Psoas muscle (tissue), 8 donors: ENCODE data around the gene LY9. TPM values are rescaled to one million over a fixed set of nuclear protein-coding genes. Genes with fewer than 3 reads are reported as not detected.

Experiments used
- ATAC-seq, 4 donors: fragments of 200-7000 bp; cut with Tn5 transposase; one replicate each; pipeline ENCODE4 v1.9.1; 2020; ENCODE audit warnings: moderate library complexity in 3 of 4, mild to moderate bottlenecking in 2 of 4
- DNase-seq, 2 donors: peaks; one replicate each; pipeline ENCODE4 v3.0.0-alpha.2; 2020
- H3K27ac ChIP-seq: fragments of 200-600 bp; one replicate; pipeline ENCODE4 v1.8.0; 2022
- H3K27me3 ChIP-seq, 3 donors: fragments of 200-600 bp in 1 of 3; one replicate each; pipeline versions ENCODE4 v1.6.1 to v1.8.0; 2013 to 2022; ENCODE audit warnings: low read length in 2 of 3, mild to moderate bottlenecking in 2 of 3, moderate library complexity in 1 of 3; ENCODE audit not compliant: insufficient read depth in 3 of 3
- H3K36me3 ChIP-seq, 2 donors: fragments of 200-600 bp in 1 of 2; one replicate each; pipeline versions ENCODE4 v1.6.1 to v1.8.0; 2013 to 2022; ENCODE audit warnings: low read depth in 1 of 2, mild to moderate bottlenecking in 1 of 2, moderate library complexity in 1 of 2; ENCODE audit not compliant: insufficient read depth in 1 of 2
- H3K4me1 ChIP-seq: fragments of 200-600 bp; one replicate; pipeline ENCODE4 v1.8.0; 2022
- H3K4me3 ChIP-seq: fragments of 200-600 bp; one replicate; pipeline ENCODE4 v1.8.0; 2022; ENCODE audit warnings: mild to moderate bottlenecking
- H3K9me3 ChIP-seq: fragments of 200-600 bp; one replicate; pipeline ENCODE4 v1.8.0; 2022
- CTCF ChIP-seq: fragments of 200-600 bp; IDR thresholded peaks from one replicate; pipeline ENCODE4 v1.8.0; 2022; ENCODE audit warnings: antibody characterized with exemption
- WGBS, 3 donors: extraction: QIAGEN DNeasy Blood & Tissue Kit; methylation state at CpG; one replicate each; pipeline versions ENCODE4 v1.1.6 to v1.1.7; 2013; 5-methylcytosine and 5-hydroxymethylcytosine counted together
- intact Hi-C, 2 donors: fragments of 100-400 bp; cut with DNase I; formaldehyde crosslinking; loops; one replicate each; pipeline versions ENCODE4 v1.11.0 to v1.14.2; 2022
- polyA plus RNA-seq, 3 donors: library from polyadenylated mRNA; stranded (reverse); fragments of 200-250 nt; gene quantifications; one replicate each; pipeline ENCODE4 v1.2.3, GENCODE V29; 2013
- total RNA-seq, 4 donors: library from RNA; stranded (reverse); fragmentation: NEBNext Ultra II Directional in 2 of 4; extraction: Animal tissue kit (Norgen Biotek cat#: 25700) in 2 of 4; gene quantifications; one replicate each; pipeline versions ENCODE4 v1.2.1 to v1.2.4, GENCODE V29; 2021 to 2023
- donor health status: healthy with polysubstance abuse.
- donor health status: DM: no; HTN: no; CAD: no; lungs with moderate emphysema.
- donor health status: Bipolar disorder and iron deficiency.
- donor health status: healthy.
- donor health status: DM: yes; HTN: yes; CAD: no.
- donor health status: DM: no; HTN: no; CAD: no.
- donor health status: DM: no; HTN: no; CAD: no.
- donor health status: DM: yes; HTN: yes; CAD: no.

Gene LY9
- total and polyA plus RNA-seq, 7 donors = 0.06 to 0.49 (median 0.27) TPM; not detected in 2

DNA sequence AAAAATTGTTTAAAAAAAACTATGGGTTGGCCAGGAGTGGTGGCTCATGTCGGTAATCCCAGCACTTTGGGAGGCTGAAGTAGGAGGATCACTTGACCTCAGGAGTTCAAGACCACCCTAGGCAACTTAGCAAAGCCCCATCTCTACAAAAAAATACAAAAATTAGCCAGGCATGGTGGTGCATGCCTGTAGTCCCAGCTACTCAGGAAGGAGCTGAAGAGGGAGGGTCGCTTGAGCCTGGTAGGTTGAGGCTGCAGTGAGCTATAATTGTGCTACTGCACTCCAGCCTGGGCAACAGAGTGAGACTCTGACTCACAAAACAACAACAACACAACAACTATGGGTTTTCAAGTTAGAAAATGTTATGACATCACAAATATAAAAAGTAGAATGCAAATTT is 40.5 kb upstream of the LY9 start:
- no peaks in the 10 kb centered on the region for H3K27me3 ChIP-seq
- WGBS, 3 donors = 84 to 92% (median 85%) methylated on average over 2 of the region's 2 CpGs
- no peaks in the 10 kb centered on the region for H3K9me3 ChIP-seq
- no peak for TF ChIP-seq CTCF
- no peaks in the 10 kb centered on the region for H3K36me3 ChIP-seq
- H3K4me1 ChIP-seq = no peaks in the 10 kb centered on the region
- H3K4me3 ChIP-seq = no peak overlapping the region
- no peak for DNase-seq
- no peak for ATAC-seq
- no peak overlapping the region for H3K27ac ChIP-seq
- intact Hi-C loops = no loop called here

- no peak overlapping the region for H3K27ac ChIP-seq
- no peaks in the 10 kb centered on the region for H3K9me3 ChIP-seq
- H3K4me1 ChIP-seq = no peaks in the 10 kb centered on the region
- intact Hi-C loops = no loop called here
- no peak for TF ChIP-seq CTCF
- H3K27me3 ChIP-seq = no peaks in the 10 kb centered on the region
- H3K4me3 ChIP-seq = no peak overlapping the region
- 63 to 66% (median 63%) methylated on average over 5 of the region's 5 CpGs for WGBS, 3 donors
- no peaks in the 10 kb centered on the region for H3K36me3 ChIP-seq
- ATAC-seq = no peak
- no peak for DNase-seq
Observed at GRCh38 chr1:160755911-160756848, 39.8 kb upstream of the LY9 start.

- intact Hi-C loops = no loop called here
- WGBS, 3 donors = 82 to 92% (median 90%) methylated on average over 2 of the region's 2 CpGs
Observed at GRCh38 chr1:160756849-160757201, 39.1 kb upstream of the LY9 start.

GRCh38 chr1:160758521-160758920 is 37.5 kb upstream of the LY9 start:
- TF ChIP-seq CTCF = no peak
- intact Hi-C loops = no loop called here
- ATAC-seq = no peak

More at GRCh38 chr1:160756849-160757201, 39.1 kb upstream of the LY9 start:
- Histone ChIP-seq H3K27ac (no peak overlapping the region), H3K27me3 (no peaks in the 10 kb centered on the region), H3K4me3 (no peak overlapping the region), H3K4me1 (no peaks in the 10 kb centered on the region), H3K36me3 (no peaks in the 10 kb centered on the region), H3K9me3 (no peaks in the 10 kb centered on the region)
- DNase-seq (no peak), ATAC-seq (no peak)
- no peak for TF ChIP-seq CTCF

More at GRCh38 chr1:160758521-160758920, 37.5 kb upstream of the LY9 start:
- Histone ChIP-seq H3K36me3 (no peaks in the 10 kb centered on the region), H3K4me3 (no peak overlapping the region), H3K27me3 (no peaks in the 10 kb centered on the region), H3K9me3 (no peaks in the 10 kb centered on the region), H3K4me1 (no peaks in the 10 kb centered on the region), H3K27ac (no peak overlapping the region)
- 94 to 100% (median 94%) methylated on average over 2 of the region's 2 CpGs for WGBS, 3 donors
- DNase-seq = no peak
